CD4-positive, alpha-beta T cell treated with Interleukin-15 for 1 hour (primary cell): ENCODE measurements around the gene RGPD8.
"Not testable (repeated sequence)": the region's sequence is repeated elsewhere in the genome, so short reads cannot be mapped to it uniquely, and the experiment has no call there.

Experiments used
- DNase-seq: peaks from one replicate; pipeline ENCODE4 v3.0.0-alpha.2; 2020

The RGPD8 gene

GRCh38 chr2:112434890-112435715, 1.7 kb upstream of the RGPD8 start:
- DNase-seq: not testable (repeated sequence)

GRCh38 chr2:112433932-112434730, 686 bp upstream of the RGPD8 start:
- DNase-seq: no peak

- DNase-seq: peak; percentile 26
Observed at GRCh38 chr2:112432735-112433479, 538 bp downstream of the RGPD8 start.

GRCh38 chr2:112432390-112432734, 1.1 kb downstream of the RGPD8 start:
- not testable (repeated sequence) for DNase-seq

- DNase-seq: not testable (repeated sequence)
Observed at GRCh38 chr2:112431587-112432295, 1.7 kb downstream of the RGPD8 start.

GRCh38 chr2:112424553-112424952, 8.9 kb downstream of the RGPD8 start:
- not testable (repeated sequence) for DNase-seq

- DNase-seq: not testable (repeated sequence)
Observed at GRCh38 chr2:112416860-112417259, 16.6 kb downstream of the RGPD8 start.

- DNase-seq: not testable (repeated sequence)
Observed at GRCh38 chr2:112360055-112360454, 73.4 kb downstream of the RGPD8 start.

GRCh38 chr2:112354335-112354734, 79.1 kb downstream of the RGPD8 start:
- not testable (repeated sequence) for DNase-seq

- DNase-seq: not testable (repeated sequence)
Observed at GRCh38 chr2:112352809-112353603, 80.4 kb downstream of the RGPD8 start.

- DNase-seq: not testable (repeated sequence)
Observed at GRCh38 chr2:112352292-112352691, 81.2 kb downstream of the RGPD8 start.

GRCh38 chr2:112345030-112346027, 88.1 kb downstream of the RGPD8 start:
- DNase-seq: no peak

GRCh38 chr2:112343827-112344585, 89.4 kb downstream of the RGPD8 start:
- DNase-seq: no peak

- DNase-seq: no peak
Observed at GRCh38 chr2:112342067-112342550, 91.3 kb downstream of the RGPD8 start.

GRCh38 chr2:112340475-112341267, 92.8 kb downstream of the RGPD8 start:
- DNase-seq: no peak

GRCh38 chr2:112339986-112340385, 93.5 kb downstream of the RGPD8 start:
- DNase-seq: no peak

GRCh38 chr2:112335600-112335999, 97.8 kb downstream of the RGPD8 start:
- DNase-seq: no peak

- no peak for DNase-seq
Observed at GRCh38 chr2:112332123-112332696, 101.2 kb downstream of the RGPD8 start.
